IPS-18a (cell line): ENCODE measurements around the gene GPR32.
"Not testable (repeated sequence)": the region's sequence is repeated elsewhere in the genome, so short reads cannot be mapped to it uniquely, and the experiment has no call there.

Source experiments
- H3K27ac ChIP-seq: one replicate; pipeline ENCODE4 v1.5.1; 2013; ENCODE audit warnings: low read length
- H3K27me3 ChIP-seq: one replicate; pipeline ENCODE4 v1.6.1; 2013; ENCODE audit warnings: mild to moderate bottlenecking, low read length; ENCODE audit not compliant: control insufficient read depth, insufficient read depth
- H3K36me3 ChIP-seq: one replicate; pipeline ENCODE4 v1.6.1; 2013; ENCODE audit warnings: low read depth, low read length; ENCODE audit not compliant: control insufficient read depth
- H3K4me1 ChIP-seq: one replicate; pipeline ENCODE4 v1.6.1; 2013; ENCODE audit warnings: low read depth, low read length; ENCODE audit not compliant: control insufficient read depth
- H3K4me3 ChIP-seq: one replicate; pipeline ENCODE4 v1.5.1; 2013; ENCODE audit warnings: low read length
- H3K9ac ChIP-seq: one replicate; pipeline ENCODE4 v1.6.1; 2013; ENCODE audit warnings: mild to moderate bottlenecking, low read length, moderate library complexity
- H3K9me3 ChIP-seq: one replicate; pipeline ENCODE4 v1.6.1; 2013; ENCODE audit warnings: low read depth, low read length; ENCODE audit not compliant: control insufficient read depth

GPR32 gene, protein sequence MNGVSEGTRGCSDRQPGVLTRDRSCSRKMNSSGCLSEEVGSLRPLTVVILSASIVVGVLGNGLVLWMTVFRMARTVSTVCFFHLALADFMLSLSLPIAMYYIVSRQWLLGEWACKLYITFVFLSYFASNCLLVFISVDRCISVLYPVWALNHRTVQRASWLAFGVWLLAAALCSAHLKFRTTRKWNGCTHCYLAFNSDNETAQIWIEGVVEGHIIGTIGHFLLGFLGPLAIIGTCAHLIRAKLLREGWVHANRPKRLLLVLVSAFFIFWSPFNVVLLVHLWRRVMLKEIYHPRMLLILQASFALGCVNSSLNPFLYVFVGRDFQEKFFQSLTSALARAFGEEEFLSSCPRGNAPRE

DNA sequence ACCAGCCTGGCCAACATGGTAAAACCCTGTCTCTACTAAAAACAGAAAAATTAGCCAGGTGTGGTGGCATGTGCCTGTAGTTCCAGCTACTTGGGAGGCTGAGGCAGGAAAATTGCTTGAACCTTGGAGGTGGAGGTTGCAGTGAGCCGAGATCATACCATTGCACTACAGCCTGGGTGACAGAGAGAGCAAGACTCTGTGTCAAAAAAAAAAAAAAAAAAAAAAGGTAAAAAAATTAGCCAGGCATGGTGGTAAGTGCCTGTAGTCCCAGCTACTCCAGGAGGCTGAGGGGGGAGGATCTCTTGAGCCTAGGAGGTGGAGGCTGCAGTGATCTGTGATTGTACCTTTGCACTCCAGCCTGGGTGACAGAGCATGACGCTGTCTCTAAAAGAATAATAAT is at the start of gene GPR32:
GPR32 (plus strand) TSS at position 301 of the 400 bp plus-strand sequence. CDS start 137 bp downstream, outside the sequence.
- not testable (repeated sequence) for H3K9ac ChIP-seq, H3K4me1 ChIP-seq, H3K36me3 ChIP-seq, H3K4me3 ChIP-seq, H3K27ac ChIP-seq, H3K9me3 ChIP-seq
- peaks cover 15% of the 10 kb centered on the region for H3K27me3 ChIP-seq

DNA sequence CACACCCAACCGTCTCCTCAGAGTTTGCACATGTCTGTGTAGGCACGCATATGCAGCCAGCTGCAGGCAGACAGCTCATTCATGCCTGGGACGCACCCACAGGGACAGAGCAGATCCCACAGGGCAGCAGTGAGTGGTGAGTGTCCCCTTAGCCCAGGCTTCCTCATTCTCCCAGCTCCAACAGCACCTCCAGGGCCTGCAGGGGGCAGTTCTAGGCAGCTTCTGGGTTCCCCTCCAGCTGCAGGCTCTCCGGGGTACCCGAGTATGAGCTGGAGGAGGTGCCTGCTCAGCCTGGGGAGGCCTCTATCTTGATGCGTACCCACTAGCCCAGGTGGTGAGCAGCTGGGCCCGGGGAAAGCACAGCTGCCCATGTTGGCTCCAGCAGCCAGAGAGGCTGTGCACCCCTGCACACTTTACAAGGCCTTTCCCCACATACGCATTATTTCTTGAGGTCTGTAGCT is 49.3 kb upstream of the GPR32 start:
- Histone ChIP-seq H3K27ac (no peak overlapping the region), H3K4me3 (no peak overlapping the region), H3K9ac (no peak overlapping the region), H3K36me3 (no peaks in the 10 kb centered on the region), H3K4me1 (peaks cover 21% of the 10 kb centered on the region), H3K9me3 (no peaks in the 10 kb centered on the region), H3K27me3 (peaks cover 56% of the 10 kb centered on the region)

GRCh38 chr19:50721441-50722137 is 48.7 kb upstream of the GPR32 start:
- Histone ChIP-seq H3K4me1 (peaks cover 23% of the 10 kb centered on the region), H3K27me3 (peaks cover 59% of the 10 kb centered on the region), H3K36me3 (no peaks in the 10 kb centered on the region), H3K4me3 (no peak overlapping the region), H3K9me3 (no peaks in the 10 kb centered on the region), H3K9ac (no peak overlapping the region), H3K27ac (no peak overlapping the region)

DNA sequence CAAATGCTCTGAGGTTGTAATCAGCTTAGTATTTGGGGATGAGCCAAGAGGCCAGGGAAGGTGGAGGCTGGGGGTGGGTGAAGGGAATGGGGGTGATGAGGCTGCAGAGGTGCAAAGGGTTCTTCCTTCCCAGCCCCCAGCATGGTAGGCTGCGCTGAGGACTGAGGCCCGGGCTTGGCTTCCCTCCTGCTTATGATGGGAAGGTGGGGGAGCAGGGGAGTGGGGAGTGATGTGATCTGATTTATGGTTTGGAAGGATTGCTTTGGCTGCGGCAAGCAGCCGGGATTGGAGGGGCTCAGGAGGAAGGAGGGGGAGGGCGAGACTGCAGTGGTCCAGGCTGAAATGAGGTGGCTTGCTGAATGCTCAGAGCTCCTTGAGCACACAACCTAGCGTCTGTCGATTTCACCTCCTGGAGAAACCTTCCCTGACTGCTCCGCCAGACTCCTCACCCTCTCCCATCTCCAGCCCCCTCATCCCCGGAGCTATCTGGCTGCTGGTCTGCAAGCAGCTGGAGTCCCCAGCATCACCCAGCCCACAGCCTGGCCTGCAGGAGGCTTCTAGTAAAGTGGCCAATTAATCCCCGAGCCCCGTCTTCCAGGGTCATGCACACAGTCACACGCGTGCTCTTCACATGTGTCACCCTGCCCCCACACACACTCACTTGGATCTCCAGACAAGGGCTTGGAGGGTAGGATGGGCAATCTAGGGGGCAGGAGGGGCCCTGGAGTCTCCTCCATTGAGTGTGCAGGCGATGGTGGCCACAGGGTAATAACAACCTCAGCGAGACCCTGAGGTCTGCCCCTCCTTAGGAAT is 47.9 kb upstream of the GPR32 start:
- no peak overlapping the region for H3K4me3 ChIP-seq
- H3K9ac ChIP-seq: no peak overlapping the region
- H3K4me1 ChIP-seq: peaks cover 22% of the 10 kb centered on the region
- no peak overlapping the region for H3K27ac ChIP-seq
- no peaks in the 10 kb centered on the region for H3K9me3 ChIP-seq
- H3K27me3 ChIP-seq: peaks cover 58% of the 10 kb centered on the region
- H3K36me3 ChIP-seq: no peaks in the 10 kb centered on the region

- Histone ChIP-seq H3K9ac (no peak within 1 kb of the TSS), H3K4me1 (peaks cover 23% of the 10 kb centered on the region), H3K36me3 (no peaks in the 10 kb centered on the region), H3K4me3 (peak within 1 kb of the TSS; percentile 71), H3K27me3 (peaks cover 53% of the 10 kb centered on the region), H3K9me3 (no peaks in the 10 kb centered on the region), H3K27ac (no peak within 1 kb of the TSS)
Observed at GRCh38 chr19:50723069-50723468, 47.2 kb upstream of the GPR32 start, which contains the start of gene CLEC11A. Gene CLEC11A (plus strand): TSS chr19:50723364. CDS start chr19:50723526, 162 bp downstream.

DNA sequence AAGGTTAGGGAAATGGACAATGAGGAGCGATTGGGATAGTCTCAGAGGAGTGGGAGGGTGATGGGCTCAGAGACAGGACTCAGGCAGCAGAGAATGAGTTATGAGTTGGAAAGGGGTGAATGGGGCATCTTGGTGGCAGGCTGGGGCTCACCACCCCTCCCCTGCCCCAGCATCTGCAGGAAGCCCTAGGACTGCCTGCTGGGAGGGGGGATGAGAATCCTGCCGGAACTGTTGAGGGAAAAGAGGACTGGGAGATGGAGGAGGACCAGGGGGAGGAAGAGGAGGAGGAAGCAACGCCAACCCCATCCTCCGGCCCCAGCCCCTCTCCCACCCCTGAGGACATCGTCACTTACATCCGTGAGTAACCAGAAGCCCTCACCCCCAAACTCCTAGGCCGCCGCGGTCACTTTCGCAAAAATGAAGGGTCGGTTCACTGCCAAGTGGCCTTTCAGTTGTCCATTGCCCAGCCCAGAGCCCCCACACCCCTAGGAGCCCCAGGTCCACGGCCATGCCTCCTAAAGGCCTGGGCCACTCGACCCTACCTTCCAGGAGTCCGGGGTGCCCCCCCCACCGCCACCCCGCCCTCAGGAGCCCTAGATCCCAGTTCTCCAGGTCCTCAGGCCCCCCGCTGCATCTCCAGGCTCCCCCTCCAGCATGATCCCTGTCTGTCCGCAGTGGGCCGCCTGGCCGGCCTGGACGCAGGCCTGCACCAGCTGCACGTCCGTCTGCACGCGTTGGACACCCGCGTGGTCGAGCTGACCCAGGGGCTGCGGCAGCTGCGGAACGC is 46.3 kb upstream of the GPR32 start:
- H3K27ac ChIP-seq: no peak overlapping the region
- peak overlapping the region; percentile 71 for H3K4me3 ChIP-seq
- no peaks in the 10 kb centered on the region for H3K9me3 ChIP-seq
- H3K9ac ChIP-seq: no peak overlapping the region
- H3K36me3 ChIP-seq: no peaks in the 10 kb centered on the region
- H3K27me3 ChIP-seq: peaks cover 53% of the 10 kb centered on the region
- H3K4me1 ChIP-seq: peaks cover 25% of the 10 kb centered on the region

DNA sequence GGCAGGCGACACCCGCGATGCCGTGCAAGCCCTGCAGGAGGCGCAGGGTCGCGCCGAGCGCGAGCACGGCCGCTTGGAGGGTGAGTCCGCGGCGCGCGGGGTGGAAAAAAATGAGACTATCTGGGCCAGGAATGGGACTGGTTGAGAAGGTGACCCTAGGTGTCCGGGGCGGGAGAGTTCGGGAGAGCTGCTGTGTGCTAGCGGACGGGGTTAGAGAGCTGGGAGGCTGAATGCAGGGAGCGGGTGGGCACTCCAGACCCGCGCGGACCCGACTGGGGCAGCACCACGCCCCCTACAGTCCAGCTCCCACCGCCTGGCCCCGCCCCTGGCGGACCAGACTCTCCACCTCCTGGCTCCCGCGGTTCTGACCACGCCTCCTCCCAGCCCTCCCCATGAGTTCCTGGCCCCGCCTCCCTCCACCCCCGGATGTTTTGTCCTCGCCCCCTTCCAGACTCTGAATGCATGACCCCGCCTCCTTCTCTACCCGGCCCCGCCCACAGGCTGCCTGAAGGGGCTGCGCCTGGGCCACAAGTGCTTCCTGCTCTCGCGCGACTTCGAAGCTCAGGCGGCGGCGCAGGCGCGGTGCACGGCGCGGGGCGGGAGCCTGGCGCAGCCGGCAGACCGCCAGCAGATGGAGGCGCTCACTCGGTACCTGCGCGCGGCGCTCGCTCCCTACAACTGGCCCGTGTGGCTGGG is 45.6 kb upstream of the GPR32 start:
- H3K27ac ChIP-seq: no peak overlapping the region
- no peaks in the 10 kb centered on the region for H3K9me3 ChIP-seq
- peaks cover 25% of the 10 kb centered on the region for H3K4me1 ChIP-seq
- H3K27me3 ChIP-seq: peaks cover 53% of the 10 kb centered on the region
- no peaks in the 10 kb centered on the region for H3K36me3 ChIP-seq
- peak overlapping the region; percentile 71 for H3K4me3 ChIP-seq
- H3K9ac ChIP-seq: peak overlapping the region; percentile 65

DNA sequence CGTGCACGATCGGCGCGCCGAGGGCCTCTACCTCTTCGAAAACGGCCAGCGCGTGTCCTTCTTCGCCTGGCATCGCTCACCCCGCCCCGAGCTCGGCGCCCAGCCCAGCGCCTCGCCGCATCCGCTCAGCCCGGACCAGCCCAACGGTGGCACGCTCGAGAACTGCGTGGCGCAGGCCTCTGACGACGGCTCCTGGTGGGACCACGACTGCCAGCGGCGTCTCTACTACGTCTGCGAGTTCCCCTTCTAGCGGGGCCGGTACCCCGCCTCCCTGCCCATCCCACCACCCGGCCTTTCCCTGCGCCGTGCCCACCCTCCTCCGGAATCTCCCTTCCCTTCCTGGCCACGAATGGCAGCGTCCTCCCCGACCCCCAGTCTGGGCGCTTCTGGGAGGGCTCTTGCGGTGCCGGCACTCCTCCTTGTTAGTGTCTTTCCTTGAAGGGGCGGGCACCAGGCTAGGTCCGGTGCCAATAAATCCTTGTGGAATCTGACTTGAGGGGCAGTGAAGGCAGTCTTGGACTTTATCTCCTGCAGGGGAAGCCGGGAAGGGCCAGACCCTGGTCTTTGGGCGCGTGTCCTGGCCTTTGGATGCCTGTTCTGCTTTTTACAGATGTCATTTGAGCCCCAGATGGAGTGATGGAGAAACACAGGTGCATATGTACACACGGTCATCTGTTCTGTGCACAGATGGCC is 44.9 kb upstream of the GPR32 start:
- peaks cover 25% of the 10 kb centered on the region for H3K4me1 ChIP-seq
- H3K4me3 ChIP-seq: peak overlapping the region; percentile 69

GRCh38 chr19:50725911-50726230 is 44.4 kb upstream of the GPR32 start:
- Histone ChIP-seq H3K36me3 (no peaks in the 10 kb centered on the region), H3K27me3 (peaks cover 43% of the 10 kb centered on the region), H3K9ac (peak overlapping the region; percentile 65), H3K27ac (no peak overlapping the region), H3K9me3 (no peaks in the 10 kb centered on the region), H3K4me3 (peak overlapping the region; percentile 69), H3K4me1 (peaks cover 25% of the 10 kb centered on the region)

More for the DNA sequence above, 44.9 kb upstream of the GPR32 start:
- Histone ChIP-seq H3K9ac (peak overlapping the region; percentile 65), H3K27ac (no peak overlapping the region), H3K36me3 (no peaks in the 10 kb centered on the region), H3K27me3 (peaks cover 48% of the 10 kb centered on the region), H3K9me3 (no peaks in the 10 kb centered on the region)

GRCh38 chr19:50728084-50728737 is 42.1 kb upstream of the GPR32 start:
- peak overlapping the region; percentile 28 for H3K9ac ChIP-seq
- H3K27ac ChIP-seq: no peak overlapping the region
- no peaks in the 10 kb centered on the region for H3K36me3 ChIP-seq
- peak overlapping the region; percentile 46 for H3K4me3 ChIP-seq
- peaks cover 22% of the 10 kb centered on the region for H3K4me1 ChIP-seq
- H3K27me3 ChIP-seq: peaks cover 21% of the 10 kb centered on the region
- H3K9me3 ChIP-seq: no peaks in the 10 kb centered on the region
